GM18870 (cell line): ENCODE data around the gene RASSF7.

Source experiments
- ATAC-seq: cut with Tn5 transposase; IDR thresholded peaks from one replicate; pipeline ENCODE4 v1.9.1; 2021; ENCODE audit warnings: moderate library complexity; ENCODE audit not compliant: unreplicated experiment

The RASSF7 gene

GRCh38 chr11:551131-551530 is 9.6 kb upstream of the RASSF7 start:
- no peak for ATAC-seq

DNA sequence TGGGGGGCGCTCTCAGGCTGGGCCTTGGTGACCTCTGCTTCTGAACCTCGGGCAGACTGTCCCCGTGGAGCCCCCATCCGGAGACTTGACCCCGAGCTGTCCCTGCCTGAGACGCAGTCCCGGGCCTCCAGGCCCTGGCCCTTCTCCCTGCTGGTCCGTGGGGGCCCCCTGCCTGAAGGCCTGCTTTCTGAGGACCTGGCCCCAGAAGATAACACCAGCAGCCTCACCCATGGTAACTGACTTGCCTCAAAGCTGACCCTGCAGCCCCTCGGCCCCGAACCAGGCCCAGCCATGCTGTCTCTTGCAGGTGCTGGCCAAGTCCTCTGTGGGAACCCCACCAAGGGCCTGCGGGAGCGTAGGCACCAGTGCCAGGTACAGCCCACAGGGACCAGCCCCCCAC is 9.2 kb upstream of the RASSF7 start:
- no peak for ATAC-seq

- ATAC-seq = no peak
Observed at GRCh38 chr11:553083-553987, 7.4 kb upstream of the RASSF7 start.

DNA sequence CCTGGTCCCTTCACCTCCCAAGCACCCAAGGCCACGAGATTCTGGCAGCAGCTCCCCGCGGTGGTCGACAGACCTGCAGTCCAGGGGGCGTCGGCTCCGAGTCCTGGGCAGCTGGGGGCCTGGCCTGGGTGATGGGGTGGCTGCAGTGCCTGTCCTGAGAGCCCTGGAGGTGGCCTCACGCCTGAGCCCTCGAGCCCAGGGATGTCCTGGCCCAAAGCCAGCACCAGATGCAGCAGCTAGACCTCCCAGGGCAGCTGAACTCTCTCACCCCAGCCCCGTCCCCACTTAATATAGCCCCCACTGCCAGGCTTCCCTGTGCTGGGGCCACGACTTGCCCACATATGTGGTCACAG is 6.8 kb upstream of the RASSF7 start:
- ATAC-seq = no peak

- ATAC-seq = no peak
Observed at GRCh38 chr11:554428-555226, 6.1 kb upstream of the RASSF7 start.

GRCh38 chr11:555227-555779 is 5.5 kb upstream of the RASSF7 start:
- no peak for ATAC-seq

DNA sequence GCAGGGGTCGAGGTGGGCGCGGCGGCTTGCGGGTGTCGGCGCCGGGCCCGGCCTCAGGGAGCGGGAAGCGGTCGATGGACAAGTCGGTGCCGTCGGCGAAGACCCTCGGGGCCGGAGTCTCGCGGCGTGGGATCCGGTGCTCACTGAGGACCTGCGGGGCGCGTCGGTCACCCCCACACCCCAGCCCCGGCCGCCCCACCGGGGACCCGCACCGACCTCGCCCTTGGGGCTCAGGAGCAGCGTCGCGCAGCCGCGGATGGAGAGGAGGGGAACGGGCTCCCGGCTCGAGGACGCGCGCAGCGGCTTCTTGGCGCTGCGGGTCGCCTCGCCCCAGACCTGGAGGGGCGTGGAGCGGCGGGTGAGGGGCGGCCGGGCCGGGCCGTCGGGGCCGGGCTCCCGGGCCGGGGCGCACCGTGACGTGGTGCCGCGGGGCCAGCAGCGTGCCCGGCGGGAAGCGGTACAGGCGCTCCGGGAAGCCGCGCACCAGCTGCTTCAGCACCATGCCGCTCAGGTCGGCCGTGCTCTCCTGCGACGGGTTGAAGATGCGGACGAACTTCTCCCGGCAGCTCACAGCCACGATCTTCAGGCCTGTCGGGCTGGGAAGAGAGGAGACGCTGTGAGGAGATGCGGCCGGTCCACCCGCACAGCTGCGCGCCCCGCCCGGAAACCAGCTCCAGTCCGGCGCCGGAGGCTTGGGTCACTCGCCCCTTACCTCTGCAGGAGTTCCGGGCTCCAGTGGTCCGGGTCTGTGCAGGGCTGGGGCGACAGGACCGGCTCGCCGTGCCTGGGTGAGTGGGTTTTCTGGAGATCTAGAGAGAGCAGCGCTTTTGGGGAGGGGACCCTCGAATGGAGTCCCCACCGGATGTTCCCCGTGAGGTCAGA is 4.7 kb upstream of the RASSF7 start:
- ATAC-seq = no peak

GRCh38 chr11:556662-557256 is 4.0 kb upstream of the RASSF7 start:
- ATAC-seq = no peak

DNA sequence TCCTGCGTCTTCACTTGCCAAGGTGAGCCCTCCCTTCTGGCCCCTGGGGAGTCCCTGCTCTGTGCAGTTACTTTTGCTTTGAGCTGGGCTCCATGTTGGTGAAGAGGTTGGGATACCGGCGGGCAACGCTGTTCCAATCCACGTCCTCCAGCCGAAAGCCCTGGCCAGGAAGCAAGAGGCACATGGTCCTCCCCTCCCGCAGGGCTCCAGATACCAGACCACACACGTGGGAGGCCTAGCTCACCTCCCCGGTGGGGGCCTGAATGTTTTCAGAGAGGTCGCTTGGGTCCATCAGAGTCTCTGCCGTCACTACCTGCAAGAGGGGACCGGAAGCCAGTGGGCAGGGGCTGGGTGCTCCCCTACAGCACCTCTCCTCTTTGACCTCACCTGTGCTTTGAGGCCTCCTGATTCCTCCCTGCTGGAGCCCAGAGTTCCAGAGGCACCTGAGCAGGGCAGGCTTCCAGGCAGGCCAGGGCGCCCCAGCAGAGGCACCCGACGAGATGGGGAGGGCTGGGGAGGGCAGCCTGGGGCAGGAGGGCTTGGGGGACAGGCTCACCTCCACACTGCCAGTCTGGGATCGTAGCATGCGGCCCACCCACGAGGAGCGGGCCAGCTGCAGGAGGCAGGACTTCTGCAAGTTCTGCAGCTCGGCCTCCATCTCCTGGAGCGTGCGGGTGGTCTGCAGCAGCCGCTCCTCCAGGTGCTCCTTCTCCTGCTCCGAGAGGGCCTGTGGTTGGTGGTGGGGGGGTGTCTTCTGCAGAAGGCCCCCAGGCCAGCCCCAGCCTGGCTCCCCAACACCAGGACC is 3.2 kb upstream of the RASSF7 start:
- ATAC-seq = no peak

DNA sequence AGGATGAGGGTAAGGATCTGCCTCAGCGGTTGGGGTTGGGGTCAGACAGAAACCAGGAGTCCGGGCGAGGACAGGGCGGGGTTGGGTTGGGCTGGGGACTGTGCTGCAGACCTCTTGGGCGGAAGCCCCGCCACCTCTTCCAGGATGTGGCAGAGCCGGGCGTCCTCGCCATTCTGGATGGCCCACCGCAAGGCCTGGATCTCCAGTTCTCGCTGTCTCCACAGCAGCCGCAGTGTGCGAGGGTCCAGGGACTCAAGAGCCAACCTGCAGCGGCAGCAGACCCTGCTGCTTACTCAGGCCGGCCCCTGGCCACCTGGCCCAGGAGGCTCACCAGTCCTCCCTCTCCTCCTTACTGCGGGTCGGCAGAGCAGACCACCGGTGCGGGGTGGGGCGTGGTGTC is 2.3 kb upstream of the RASSF7 start:
- ATAC-seq = no peak

- no peak for ATAC-seq
Observed at GRCh38 chr11:559020-559620, 1.6 kb upstream of the RASSF7 start.

- ATAC-seq = no peak
Observed at GRCh38 chr11:559712-560304, 962 bp upstream of the RASSF7 start.

GRCh38 chr11:561148-562003 is 606 bp downstream of the RASSF7 start:
- ATAC-seq = no peak

GRCh38 chr11:562046-562645 is 1.4 kb downstream of the RASSF7 start:
- ATAC-seq = no peak

GRCh38 chr11:563066-563811 is 2.5 kb downstream of the RASSF7 start:
- no peak for ATAC-seq

GRCh38 chr11:563812-564578 is 3.2 kb downstream of the RASSF7 start:
- ATAC-seq = no peak
